ENCODE results near the gene BIK.
"Not testable (repeated sequence)": the region's sequence is repeated elsewhere in the genome, so short reads cannot be mapped to it uniquely, and the experiment has no call there.

BIK gene

DNA sequence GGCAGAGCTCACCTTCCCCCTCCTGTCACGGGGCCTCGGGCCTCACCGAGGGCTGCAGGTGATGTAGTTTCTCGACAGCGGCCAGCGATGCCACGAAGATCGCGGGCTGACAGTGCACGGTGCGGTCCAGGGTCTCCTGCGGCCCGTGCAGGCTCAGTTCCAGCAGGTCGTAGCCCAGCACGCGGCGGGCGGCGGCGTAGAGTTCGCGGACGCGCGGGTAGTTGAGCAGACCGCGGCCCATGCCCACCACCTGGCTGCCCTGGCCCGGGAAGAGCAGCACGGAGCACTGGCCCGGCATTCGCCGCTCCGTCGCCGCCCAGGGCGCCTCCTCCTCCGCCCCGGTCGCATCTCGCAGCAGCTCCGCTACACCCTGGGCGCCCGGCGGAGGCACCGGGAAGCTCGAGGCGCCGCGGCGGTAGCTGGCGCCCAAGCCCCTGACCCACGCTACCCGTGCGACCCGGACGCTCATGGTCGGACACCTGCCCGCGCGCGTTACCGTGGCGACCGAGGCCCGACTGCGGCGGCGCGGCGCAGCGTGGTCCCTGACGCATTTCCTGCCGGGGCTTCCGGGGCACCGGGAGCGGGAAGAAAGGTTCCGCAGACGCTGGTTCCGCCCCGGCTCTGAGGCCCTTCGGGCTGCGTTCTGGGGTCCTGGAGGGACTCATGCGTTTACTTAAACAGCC is 32.5 kb downstream of the BIK start, which contains the start of gene MCAT:
Gene MCAT (minus strand): TSS at position 519 of the 683 bp plus-strand sequence. CDS start 50 bp downstream, at position 469.
- DNase-seq, result peak; percentile 82

DNA sequence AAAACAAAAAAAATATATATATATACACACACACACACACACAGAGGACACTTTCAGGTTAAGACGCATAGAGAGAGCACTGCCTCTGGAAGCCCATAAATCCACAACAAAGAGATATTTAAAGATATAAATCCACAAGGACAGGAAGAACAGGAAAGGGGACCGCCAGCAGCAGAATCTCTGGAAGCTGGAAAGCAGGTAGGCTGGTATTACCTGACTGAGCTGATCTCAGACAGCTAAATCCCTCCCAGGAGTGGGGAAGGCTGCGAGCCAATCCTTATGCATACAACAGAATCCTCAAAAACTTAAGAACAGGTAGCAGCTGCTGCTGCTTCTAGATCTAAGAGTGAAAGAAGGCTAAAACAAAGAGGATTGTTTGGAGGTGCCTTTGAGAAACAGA is 34.4 kb downstream of the BIK start:
- DNase-seq, result no peak

DNA sequence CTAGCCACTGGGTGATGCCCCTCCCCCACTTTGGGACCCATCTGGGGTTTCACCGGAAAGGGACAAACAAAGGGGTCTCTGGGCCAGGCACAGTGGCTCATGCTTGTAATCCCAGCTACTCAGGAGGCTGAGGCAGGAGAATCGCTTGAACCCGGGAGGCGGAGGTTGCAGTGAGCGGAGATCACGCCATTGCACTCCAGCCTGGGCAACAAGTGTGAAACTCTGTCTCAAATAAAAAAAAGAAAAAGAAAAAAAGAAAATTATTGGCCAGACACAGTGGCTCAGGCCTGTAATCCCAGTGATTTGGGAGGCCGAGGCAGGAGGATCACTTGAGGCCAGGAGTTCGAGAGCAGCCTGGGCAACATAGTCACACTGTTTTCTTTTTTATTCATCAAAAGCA is 34.8 kb downstream of the BIK start:
- DNase-seq, result not testable (repeated sequence)

DNA sequence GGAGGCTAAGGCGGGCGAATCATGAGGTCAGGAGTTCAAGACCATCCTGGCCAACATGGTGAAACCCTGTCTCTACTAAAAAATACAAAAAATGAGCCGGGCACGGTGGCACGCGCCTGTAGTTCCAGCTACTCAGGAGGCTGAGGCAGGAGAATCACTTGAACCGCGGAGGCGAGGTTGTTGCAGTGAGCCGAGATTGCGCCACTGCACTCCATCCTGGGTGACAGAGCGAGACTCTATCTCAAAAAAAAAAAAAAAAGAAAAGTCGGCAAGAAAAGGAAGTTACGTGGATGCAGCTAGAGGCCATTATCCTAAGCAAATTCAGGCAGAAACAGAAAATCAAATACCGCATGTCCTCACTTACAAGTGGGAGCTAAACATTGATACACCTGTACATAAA is 35.8 kb downstream of the BIK start:
- not testable (repeated sequence) for DNase-seq

DNA sequence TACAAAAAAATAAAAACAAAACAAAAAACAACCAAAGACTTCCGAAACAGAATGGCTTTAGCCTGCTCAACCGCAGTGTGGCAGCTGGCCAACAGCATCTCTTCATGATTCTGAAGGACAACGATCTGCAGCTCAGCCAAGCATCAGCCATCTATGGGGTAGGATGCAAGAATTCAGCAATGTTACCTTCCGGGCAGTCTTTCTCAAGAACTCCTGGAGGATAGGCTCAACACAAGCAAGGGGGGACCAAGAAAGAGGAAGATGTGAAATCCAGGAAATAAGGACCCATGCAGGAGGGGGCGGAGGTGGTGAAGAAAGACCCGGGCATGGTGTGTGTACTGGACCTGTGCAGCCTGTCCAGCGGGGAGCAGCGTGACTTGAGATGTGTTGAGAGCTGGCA is 37.3 kb downstream of the BIK start:
- DNase-seq, result no peak

DNA sequence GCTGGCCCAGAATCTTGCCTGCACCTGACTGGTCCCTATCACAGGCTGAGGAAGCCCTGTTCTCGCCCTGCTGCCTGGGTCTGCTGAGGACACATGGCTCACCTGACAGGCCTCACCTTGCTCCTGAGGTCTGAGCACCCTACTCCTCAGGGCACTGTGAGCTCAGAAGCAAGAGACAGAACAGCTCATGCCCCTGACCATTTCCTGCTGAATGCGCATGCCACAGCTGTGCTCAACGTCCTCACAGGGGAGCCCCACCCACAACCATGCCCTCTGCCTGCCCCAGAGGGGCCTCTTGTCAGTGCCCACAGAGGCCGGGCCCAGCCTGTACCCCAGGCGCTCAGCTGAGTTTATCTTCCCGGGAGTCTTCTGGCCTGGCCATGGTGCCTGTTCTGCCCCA is 38.0 kb downstream of the BIK start:
- DNase-seq, result no peak

DNA sequence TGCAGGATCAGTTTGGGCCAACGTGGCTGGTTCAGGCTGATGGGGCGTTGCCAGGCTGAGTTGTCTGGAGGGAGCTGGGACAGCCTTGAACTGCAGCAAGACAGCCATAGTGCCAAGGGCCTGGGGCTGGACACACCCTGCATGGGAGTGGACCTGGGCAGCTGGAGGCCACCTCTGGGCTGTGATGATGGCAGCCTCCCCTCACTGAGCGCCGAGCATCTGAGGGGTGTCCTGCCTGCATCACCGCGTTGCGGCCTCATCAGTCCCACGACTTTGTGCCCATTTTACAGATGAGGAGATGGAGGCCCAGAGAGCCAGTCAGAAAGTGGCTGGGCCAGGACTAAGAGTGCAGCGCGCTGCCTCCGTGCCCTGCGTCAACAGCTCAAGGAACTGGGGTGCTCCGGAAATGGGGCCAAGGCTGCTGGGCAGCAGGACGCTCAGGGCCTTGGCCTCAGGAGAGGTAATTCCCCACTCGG is 40.2 kb downstream of the BIK start:
- DNase-seq, result peak; percentile 6

DNA sequence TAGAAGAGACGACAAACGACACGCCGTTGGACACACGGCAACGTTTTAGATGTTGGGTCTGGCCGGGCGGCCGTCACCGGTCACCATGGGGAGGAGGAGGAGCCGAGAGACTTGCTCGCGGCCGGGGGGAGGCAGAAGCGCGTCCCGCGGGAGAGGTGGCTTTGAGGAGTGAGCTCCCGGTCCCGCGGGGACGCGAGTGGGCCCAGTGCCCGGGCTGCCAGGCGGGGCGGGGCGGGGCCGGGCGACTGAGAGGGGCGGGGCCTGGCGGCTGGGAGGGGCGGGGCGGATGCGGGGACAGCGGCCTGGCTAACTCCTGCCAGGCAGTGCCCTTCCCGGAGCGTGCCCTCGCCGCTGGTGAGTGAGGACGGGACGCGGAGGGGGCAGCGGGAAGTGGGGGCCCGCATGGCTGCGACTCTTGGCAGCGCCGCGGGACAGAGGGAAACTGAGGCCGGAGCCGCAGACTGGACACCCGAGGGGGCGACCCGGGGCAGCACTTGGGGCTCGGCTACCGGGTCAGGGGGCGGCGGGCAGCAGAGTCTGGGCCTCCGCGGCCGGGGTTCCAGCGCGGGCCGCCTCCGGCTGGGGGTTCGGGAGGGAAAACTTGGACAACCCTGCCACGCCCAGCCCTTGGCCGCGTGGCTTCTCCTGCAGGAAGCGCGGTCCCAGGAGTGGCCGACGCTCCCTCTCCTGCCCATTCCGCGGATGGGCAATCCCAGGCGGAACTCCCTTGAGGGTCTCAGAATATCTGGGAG is 40.9 kb downstream of the BIK start, which contains the start of gene TSPO:
Gene TSPO (plus strand): TSS at position 309 of the 752 bp plus-strand sequence. CDS start 7,680 bp downstream, outside the sequence.
- DNase-seq, result peak; percentile 81

DNA sequence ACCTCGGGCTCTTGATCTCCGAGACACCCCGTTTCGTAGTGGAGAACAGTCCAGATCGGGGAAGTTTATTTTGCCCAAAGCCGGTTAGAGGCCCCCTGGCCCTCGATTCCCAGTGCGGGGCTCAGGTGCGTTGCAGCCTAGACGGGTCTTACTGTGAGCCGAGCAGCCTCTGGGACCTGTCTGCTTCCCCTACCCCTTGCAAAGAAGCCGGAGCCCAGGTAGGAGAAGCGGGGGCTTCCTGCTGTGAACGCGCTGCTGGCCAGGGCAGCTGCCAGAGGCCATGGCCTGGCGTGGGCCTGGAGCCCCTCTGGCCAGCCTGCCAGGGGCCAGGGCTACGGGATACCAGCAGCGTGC is 41.4 kb downstream of the BIK start:
- no peak for DNase-seq

DNA sequence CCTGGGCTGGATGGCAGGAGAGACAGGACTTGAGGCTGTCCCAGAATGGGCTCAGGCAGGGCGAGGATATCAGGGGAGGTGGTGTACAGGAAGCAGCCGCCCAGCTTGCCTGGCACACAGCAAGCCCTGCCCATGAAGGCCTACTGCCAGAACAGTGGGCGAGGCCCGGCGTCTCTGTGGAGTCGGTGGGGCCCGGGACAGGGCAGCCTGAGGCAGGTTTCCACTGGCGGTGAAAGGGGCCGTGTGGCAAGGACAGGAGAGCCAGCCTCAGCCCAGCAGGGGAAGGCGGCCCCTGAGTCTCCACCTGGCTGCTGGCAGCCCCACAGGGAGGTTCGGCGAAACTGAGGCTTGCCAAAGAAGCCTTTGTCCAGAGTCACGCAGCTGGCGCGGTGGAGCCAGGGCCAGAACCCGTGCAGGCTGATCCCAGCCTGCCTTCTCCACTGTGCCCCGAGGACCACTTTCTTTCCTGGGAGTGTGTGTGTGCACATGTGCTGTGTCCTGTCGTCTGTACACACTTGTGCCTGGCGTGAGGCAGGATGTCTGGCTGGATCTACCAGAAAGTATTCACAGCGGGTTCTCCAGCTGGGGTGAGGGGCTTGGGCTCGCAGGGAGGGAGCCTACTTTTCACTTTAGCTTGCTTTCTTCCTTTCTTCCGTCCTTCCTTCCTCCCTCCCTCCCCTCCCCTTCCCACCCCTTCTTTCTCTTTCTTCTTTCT is 42.0 kb downstream of the BIK start:
- DNase-seq, result peak; percentile 79

DNA sequence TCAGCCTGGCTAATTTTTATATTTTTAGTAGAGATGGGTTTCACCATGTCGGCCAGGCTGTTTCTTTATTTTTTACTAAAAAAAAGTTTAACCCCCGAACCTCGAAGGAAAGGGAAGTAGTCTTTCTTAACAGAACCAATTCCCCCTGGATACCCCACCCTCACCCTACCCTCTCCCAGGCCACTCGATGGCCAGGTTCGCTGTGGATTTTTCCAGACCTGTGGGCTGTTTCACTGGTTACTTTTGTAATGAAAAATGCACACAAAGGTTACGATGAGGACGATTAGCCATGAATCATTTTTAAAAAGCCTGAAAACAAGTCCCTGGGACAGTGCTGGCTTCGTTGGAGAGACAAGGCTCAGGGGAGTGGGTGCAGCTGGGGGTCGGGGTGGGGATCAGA is 43.3 kb downstream of the BIK start:
- DNase-seq, result no peak

DNA sequence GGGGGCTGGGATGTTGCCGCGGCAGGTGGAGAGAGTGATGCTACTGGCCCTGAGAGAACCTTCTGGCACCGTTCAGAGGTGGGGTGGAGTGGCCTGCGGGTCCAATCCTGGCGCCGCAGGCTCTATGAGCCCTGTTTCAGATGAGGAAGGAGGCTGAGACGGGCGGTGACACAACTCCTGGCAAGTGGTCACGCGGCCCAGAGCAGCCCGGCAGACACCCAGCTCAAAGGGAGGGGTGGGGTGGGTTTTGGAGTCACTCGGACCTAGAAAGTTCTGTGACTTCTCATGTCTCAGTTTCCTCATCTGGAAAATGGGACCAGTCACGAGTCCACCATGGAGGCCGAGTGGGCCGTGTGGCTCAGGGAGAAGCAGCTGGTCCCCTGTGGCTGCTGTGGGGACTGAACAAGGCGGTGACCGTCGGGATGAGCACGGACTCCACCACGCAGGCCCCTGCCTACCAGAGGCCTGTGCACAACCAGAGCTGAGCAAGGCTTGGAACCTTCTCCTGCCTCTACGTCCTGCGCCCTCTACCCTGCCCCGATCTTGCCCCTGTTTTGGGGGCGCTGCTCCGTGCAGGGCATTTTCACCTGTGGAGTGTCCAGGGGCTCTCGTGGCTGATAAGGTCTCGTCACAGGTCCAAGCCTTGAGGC is 44.5 kb downstream of the BIK start:
- DNase-seq, result no peak

DNA sequence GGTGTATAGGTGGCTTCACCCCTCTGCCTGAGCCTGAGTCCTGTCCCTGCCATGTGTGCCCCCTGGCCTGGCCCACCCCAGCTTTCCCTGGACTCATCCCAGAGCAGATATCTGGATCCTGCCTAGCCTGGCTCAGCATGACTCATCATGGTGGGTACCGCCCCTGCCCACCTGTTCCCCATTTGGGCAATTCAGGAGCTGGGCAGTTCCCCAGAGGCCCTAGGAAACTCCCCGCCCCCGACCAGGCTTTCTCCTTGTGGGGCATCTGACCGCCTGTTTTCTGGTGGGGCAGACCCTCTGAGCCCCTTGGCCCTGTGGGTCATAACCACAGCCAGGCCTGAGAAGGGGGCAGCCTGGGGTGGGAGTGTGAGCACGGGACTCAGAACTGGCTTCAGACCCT is 45.2 kb downstream of the BIK start:
- no peak for DNase-seq

DNA sequence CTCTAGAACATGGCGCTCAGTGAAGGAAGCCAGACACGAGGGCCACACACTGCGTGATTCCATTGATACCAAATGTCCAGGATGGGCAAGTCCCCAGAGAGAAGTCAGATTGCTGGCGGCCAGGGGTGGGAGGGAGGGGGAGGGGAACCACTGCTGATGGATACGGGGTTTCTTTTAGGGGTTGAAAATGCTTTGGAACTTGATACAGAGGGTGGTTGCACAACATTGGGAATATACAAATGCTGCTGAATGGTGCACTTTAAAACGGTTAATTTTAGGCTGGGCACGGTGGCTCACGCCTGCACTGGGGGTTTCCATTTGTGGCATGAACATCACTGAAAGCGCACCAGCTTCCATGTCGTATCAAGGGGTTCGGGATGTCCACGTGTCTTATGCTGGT is 45.9 kb downstream of the BIK start:
- no peak for DNase-seq

DNA sequence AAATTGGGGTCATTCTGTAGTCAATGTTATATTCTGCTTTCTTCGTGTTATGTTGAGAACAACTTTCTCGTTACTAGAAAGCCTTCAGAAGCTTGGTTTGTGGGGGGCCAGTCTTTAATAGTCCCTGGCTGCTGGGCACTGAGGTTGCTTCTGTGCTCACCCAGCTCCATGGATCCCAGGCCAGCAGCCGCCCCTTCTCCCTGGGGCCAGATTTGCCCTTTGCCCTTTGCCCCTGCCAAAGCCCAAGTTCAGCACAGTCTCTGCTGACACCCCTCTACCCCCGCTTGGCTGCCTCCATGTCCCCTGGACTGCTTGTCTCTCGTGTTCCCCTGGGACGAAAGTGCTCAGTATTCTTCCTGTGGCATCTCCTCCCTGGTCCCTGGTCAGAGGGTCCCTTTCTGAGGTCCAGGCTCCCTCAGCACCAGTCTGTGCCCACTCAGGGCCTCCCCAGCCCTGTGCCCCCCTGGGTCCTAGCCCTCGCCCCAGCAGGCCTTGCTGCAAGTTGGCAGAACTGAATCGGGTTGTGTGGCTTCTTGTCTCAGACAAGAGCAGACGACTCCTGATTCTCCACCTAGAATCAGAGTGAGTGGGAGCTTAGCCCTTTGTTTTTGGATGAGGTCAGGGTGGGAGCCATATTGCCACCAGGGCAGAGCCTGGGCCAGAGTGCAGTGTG is 47.5 kb downstream of the BIK start:
- DNase-seq, result no peak

DNA sequence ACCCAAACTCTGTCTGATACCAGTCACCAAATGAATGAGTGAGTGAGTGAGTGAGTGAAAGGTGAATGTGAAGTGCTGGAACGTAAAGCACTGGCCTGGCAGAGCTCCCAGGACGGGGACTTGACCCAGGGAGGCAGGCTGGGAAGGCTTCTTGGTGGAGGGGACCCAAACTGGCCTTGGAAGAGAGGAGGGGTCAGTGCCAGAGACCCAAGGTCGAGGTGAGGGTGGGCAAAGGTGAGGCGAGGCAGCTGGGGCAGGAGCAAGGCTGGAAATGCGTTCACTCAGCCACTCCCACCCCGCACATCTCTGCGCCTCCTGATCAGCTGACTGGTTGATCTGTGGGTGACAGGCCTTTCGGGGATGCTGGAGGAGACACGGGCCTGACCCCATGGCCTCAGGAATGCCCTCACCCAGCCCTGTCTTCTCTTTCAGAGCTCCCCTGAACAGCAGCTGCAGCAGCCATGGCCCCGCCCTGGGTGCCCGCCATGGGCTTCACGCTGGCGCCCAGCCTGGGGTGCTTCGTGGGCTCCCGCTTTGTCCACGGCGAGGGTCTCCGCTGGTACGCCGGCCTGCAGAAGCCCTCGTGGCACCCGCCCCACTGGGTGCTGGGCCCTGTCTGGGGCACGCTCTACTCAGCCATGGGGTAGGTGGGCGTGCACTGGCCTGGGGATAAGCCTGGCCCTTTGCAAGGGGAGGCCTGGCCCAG is 48.4 kb downstream of the BIK start:
- DNase-seq, result no peak

DNA sequence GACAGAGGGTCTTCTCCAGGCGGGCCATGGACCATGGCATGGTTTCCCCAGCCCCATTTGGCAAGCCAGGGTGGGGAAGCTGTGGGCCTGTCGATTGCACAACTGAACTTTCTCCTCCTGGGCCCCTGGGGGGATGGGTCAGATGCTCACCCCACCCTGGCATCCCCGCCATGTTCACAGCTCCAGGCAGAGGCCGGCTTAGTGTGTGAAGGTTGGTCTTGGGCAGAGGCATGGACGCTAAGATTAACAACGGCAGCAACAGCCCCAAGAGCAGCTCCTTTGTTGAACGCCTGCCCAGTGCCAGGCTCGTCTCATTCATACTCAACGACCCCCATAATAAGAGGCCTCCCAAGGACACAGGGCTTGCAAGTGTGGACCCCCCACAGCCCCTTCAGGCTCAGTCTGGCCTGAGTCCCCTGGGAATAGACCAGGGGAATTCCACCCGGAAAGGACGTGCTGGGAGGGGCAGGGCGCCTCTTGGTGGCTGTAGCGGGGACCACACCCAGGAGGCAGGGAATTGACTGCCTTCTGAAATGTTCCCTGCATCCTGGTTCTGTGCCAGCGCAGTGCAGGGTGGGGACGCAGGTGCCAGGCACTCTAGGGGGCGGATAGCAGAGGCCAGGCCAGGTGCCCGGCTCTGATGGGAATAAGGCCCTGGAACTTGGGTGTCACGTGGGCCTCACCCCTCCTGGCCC is 49.1 kb downstream of the BIK start:
- DNase-seq, result no peak

DNA sequence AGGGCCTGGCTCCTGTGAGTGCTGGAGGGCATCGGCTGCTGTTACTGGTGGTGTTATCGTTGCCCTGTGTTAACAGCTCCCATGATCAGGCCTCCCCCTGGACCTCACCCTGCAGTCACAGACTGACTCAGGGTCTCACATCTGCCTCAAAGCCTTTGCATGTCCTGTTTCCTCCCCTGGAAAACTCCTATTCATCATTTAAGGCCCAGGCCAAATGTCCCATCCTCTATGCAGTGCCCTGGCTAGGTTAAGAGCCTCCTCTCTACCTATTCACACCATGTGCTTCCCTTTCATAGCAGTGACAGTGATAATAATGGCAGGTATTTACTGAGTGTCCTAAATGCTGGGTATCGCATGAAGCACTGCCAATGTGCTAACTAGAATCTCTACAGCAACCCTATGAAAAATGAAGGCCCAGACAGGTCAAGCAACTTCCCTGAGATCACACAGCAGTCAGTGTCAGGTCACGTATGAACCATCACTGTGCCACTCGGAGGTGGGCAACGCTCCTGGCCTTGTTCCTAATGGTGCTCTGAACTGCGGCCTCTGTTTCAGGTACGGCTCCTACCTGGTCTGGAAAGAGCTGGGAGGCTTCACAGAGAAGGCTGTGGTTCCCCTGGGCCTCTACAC is 50.1 kb downstream of the BIK start:
- DNase-seq, result no peak

DNA sequence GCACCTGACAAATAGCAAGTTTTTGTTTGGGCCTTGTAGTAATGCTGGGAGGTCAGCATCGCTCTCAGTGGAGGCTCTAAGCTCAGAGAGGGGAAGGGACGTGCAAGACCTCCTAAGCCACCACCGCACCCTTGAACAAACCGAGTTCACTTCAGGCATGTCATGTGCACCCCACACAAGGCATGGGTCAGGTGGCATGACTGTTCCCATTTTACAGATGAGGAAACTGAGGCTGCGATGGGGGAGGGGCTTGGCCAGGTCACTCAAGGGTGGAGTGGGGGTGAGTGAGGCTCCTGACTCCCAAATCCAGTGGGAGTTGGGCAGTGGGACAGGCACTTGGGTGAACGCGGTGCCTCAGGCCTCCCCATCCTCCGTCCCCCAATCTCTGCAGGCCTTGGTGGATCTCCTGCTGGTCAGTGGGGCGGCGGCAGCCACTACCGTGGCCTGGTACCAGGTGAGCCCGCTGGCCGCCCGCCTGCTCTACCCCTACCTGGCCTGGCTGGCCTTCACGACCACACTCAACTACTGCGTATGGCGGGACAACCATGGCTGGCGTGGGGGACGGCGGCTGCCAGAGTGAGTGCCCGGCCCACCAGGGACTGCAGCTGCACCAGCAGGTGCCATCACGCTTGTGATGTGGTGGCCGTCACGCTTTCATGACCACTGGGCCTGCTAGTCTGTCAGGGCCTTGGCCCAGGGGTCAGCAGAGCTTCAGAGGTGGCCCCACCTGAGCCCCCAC is 52.0 kb downstream of the BIK start:
- DNase-seq, result no peak

DNA sequence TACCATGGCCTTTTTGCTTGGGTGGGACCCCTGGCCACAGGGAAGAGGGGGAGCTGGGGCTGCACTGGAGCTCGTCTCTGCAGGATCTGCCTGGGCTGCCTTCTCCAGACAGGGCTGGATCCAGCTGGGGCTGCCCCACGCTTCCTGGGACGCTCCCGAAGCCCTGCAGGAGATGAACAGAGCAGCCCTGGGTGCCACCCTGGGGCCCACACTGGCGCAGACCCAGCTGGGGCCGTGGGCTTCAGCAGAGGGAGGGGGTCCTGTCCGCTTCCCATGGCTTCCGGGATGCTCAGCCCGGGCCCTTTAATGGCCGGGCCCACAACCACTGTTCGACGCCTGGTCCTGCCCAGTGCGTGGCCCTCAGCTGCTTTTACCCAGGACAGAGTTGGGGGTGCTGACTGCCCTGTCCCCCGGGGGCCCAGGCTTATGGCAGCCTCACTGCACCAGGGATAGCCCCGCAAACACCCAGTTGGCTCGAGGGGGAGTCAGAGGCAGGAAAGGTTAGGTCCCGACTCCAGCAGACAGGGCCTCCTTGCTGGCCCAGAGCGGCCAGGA is 52.8 kb downstream of the BIK start:
- DNase-seq, result no peak
